NCI-H460 (cell line): ENCODE results near the gene RBMS1. TPM values are rescaled to one million over a fixed set of nuclear protein-coding genes. Genes with fewer than 3 reads are reported as not detected.
"Not testable (repeated sequence)": the region's sequence is repeated elsewhere in the genome, so short reads cannot be mapped to it uniquely, and the experiment has no call there.

Source experiments
- DNase-seq: peaks from one replicate; pipeline ENCODE4 v3.0.0-alpha.2; 2016; ENCODE audit warnings: low read depth; ENCODE audit errors: extremely low read depth
- total RNA-seq: library from RNA; depleted of rRNA; stranded (reverse); fragments of >200 nt; shearing (Covaris generic); gene quantifications from 2 replicates; pipeline ENCODE4 v1.2.3, GENCODE V29; 2014

The RBMS1 gene
- total RNA-seq, 1 experiment from 2014 or later: 45.9 TPM

DNA sequence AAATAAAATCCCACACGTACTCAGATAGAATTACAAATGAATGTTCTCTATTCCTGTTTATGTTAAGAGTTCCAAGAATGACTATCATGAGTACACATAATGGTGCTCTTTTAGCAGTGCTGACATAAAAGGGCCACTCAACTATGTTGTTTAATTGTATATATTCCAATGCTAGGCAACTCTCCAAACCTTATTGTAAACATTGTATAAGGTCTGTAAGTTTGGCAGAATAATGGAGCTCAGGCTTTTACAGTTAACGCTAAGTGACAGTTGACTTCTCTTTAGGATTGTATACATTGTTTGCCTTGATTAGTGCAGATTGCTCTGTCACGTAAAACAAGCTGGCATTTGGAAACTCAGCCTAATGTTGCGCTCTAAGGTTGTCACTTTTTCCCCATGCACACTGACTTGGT, 20.8 kb downstream of the RBMS1 start:
- DNase-seq: no peak

DNA sequence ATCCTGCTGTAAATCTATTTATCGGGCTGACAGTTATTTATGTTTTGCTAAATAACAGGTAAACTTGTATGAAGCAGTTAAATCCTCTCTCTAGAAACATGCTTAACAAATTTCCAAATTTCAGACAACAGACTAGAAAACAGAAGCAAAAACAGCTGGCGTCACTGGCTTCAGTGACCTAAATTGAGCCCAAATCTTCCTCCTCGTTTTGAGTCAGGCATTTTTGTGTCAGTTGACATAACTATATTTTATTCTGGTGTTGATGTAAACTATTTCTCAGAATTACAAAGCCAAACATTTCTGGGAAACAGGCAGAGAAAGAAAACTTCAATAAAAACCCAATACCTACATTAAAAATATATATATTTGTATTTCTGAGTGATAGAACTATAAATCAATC, 21.7 kb downstream of the RBMS1 start:
- DNase-seq: no peak

DNA sequence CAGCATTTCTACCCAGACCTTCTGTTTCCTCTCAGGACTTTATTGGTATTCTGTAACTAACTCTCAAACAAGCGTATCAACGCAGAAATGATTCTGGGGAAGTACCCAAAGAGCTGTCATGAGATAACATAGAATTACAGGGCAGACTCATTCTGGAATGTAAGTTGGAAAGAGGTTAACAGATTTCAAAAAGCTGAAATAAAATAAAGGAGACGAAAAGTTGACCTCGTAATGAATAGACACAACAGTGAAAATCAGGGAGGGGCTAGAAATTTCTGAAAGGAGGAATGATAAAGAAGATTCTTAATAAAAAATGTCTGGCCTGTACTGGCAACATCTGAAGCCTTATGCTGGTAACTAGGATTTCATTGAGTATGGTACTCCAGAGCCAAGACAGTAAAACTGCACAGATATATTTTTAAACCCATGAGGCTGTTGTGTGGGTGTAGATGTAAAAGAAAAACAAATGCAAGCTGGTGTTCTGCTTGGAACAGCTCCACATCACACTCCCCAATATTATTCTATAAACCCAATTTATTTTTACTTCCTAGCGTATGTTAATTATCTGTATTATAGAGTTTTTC, 23.9 kb downstream of the RBMS1 start:
- DNase-seq: no peak

DNA sequence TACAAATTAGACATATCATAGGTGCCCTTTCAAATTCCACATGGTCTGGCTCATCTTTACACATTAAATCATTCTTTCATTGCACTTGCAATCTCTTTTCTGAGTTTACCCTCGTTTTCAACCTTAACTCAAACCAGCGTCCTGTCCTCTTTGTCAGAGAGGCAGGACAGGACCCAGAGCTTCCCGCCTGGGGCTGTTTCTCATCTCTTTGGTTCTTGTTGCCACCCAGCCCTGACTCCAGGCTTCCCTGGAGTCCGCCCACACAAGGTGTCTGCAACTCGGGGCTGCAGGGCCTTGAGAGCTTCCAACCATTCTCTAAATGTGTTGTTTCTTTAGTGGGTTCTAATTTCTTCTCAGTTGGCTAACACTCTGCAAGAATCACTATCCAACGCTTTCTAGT, 24.4 kb downstream of the RBMS1 start:
- DNase-seq: no peak

DNA sequence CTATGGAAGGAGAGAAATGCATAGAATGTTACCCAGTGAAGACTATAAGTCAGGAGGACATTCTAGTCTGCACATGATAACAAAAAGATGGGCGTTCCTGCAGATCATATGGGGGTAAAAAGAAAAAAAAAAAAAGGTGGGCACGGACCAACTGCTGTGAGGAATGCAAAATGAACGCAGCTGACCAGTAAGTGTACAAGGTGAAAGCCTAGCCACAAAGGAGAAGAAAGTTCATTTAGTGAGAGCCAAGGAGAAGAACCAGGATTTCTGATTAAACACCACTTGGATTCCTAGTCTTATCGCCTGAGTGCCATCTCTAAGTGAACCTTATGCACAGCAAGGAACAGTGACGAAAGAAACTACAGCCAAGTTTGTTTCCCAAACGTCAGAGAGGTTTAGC, 26.5 kb downstream of the RBMS1 start:
- DNase-seq: no peak

DNA sequence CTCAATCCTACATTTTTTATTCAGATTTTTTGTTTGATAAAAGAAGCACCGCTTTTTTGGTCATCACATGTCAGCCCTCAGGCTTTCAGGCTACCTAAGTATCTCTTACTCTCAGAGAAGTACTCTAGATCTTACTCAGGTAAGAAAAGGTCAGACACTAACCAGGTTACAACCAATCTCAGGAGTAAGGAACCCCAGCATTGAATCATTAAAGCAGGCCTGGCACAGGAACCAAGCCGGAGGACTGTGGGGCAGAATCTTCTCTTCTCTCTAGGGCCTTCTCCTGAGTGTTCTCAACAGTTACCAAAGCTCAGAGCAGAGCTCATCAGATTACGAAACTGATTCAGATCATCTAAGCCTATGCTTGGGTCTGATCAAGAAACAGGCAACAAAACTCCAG, 28.2 kb downstream of the RBMS1 start:
- DNase-seq: no peak

DNA sequence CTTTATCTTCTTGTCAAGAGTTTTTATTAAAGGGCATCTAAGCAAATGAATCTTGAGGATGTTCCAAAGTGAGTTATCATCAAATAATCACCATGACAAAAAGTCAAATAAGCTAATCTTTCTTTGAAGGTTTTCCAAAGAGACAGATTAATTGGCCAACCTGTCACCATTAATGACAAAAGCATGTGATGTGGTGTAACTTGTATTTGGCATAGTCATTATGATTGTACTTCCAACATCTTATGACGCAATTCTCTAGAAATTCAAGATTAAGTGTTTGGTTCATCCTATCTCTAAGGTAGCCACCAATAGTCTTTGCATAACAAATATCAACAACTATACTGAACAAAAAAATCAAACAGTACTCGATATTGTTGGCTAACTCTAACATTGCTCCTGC, 28.6 kb downstream of the RBMS1 start:
- no peak for DNase-seq

DNA sequence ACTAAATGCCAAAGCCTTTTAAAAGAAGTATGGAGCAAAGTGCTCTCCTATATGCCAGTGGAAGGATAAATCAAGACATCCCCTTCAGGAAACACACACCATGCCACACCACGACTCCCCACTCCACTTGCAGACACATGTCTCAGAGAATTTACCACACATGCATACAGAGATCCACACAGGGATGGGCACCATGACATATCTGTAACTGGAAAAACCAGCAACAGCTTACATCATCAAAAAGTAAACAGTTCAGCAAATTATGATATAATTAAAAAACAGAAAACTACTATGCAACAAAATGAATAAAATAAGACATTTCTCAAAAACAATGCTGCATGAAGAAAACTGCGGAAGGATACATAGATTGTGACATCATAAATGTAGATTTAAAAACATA, 29.6 kb downstream of the RBMS1 start:
- DNase-seq: no peak

DNA sequence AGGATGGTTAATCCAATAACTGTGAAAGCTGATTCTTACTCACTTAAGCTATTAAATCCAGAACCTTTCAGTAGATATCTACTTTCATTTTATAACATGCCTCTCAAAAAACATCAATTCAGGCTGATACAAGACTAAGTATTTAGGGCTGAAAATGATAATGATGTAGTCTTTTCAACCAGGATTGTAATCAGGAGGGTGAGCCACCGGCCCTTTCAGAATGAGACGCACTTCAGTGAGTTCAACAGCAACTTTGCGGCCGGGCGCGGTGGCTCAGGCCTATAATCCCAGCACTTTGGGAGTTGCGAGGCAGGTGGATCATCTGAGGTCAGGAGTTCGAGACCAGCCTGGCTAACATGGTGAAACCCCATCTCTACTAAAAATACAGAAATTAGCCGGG, 30.4 kb downstream of the RBMS1 start:
- DNase-seq: no peak

DNA sequence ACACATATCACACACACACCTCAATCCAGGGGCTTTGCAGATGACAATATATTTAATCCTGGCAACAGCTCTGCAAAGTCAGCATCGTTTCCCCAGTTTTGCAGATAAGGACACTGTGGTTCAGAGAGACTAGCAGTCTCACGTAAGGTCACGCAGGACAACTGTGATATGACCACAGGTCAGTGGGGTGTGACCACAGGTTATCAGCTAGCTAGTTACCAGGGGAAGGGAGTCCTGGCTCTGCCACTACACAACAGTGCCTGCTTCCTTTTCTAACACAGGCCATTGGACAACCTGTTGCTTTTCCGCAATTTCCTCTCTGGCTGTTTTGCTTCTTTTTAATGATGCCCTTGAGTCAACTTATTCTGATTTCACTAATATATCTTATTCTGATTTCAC, 33.3 kb downstream of the RBMS1 start:
- DNase-seq: no peak

DNA sequence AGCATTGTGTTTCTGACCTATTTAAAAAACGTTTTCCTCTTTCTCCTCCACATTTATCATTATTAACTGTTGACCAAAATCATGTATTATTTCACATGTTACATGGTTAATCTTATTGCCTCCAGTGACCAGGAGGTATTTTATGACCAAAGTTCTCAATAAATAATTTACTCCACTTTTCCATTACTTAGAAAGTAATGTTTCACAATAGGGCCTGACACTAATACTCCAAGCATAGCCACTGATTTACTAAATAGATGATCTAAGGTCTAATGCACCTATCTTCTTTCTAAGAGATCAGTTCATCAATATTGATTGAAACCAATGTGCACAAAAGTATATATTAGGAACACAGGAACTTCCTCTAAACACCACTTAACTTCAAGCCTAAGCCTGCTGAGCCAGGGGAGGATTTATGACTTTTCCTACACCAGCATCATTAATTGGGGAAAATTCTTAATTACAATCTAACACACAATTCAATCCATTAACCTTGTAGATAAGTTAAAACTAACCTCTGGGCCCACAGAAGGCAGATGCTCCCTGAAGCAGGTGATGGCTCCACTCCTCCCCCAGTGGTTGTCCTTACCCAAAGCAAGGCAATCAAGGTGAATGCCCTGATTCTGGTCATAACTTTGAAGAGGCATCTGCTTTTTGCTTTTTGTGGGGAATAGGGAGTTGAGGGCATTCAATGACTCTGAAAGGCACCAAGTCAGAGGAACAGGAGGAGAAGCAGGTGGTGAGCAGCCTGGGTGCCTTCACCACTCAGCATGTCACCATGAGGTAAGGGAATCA, 33.9 kb downstream of the RBMS1 start:
- DNase-seq: no peak

DNA sequence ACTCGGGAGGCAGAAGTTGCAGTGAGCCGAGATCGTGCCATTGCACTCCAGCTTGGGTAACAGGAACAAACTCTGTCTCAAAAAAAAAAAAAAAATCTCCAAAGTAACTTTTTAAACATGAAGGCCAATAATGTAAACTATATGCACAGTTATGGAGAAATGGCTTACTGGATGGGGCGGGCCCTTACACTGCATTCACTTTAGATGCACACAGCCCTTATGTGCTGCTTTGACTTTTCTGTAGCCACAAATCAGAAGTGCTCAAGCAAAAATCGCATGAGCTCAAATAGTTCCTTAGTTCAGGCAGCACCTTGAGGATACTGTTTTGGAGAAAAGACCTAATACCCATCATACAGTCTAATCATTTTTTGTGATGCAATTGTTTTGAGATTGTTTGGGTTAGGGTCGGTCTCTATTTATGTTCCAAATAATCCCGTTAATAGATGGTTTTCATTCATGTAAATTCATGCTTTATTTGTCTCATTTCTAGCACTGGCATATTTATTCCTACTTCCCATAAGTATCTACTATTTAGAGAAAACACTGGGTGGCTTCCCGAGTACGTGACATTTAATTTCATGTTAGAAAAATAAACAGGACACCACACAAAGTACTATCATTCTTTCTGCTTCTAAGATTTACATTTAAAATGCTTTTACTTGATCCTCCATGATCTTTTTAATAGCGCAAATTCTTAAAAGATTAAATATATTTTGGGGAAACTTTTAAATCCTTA, 34.7 kb downstream of the RBMS1 start:
- DNase-seq: no peak

DNA sequence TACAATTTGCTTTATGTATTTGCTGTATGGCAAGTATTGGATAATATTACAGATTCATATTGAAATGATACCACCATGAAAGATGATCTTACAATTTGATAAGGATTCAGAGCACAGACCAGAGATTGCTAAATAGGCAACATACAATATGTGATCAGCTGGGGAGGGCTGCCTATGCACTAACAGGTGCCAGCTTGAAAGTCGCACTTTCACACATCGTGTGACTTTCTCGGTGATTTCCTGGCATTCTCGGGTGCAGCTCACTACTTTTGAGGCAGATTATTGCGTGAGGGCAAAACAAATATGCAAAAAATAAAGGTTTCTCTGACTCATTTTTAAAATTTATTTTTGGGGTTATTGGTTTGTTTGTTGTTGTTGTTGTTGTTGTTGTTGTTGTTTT, 36.0 kb downstream of the RBMS1 start:
- no peak for DNase-seq

DNA sequence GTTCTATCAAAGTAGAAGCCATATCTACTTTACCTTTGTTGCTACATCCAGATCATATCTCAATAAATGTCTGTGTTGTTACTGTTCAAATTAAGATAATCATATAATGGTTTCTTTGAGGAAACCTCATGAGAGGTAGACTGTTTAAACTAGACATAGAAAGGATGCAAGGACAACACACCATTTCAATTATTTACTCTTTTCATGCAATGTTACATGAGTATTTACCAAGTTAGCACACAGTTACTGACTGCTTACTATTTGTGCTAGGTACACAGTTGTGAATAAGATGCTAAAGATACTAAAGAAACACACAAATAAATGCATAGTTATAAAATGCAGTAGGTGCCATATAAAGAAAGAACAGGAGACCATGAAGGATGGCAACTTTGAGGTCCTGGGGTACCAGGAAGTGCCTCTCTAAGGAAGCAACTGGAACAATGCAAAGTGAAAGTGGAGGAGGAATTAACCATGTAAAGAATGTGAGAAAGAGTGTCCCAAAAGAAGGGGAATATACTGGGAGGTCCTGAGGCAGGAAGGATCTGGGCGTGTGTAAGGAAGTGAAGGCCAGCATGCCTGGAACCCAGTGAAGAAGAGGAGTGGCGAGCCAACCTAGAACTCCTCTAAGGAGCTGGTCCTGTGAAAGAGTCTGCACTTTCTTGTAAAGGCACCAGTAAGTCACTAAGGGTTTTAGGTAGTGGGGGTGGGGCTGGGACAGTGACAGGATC, 39.4 kb downstream of the RBMS1 start:
- DNase-seq: no peak

DNA sequence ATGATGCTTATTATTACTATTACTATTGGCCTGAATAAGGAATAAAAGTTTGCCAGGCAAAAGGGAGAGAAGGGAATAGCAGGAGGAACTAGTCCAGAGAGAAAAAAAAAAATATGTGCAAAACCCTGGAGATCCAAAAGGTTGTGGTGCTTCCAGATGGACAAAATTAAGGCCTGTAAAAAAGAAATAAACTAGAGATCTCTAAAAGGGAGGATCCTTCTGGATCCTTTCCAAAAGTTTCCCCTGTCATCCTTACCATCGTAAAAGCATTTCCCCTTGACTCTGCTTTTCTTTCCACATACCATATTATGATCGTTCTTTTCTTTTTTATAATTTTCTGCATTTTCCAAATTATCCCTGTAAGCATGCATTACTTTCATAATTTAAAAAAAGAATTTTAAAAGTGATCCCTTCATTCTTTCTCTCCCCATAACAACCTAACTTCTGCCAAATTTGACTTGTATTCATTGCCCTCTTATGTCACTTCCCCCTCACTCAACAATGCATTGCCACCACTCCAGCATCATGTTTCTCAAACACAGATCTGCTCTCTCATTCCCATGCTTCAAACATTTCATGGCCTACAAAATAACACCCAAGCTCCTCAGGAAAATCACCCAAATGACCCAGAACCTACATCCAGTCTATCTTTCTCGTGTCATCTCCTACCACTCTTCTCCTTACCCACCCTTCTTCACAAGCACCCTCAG, 40.3 kb downstream of the RBMS1 start:
- DNase-seq: no peak

DNA sequence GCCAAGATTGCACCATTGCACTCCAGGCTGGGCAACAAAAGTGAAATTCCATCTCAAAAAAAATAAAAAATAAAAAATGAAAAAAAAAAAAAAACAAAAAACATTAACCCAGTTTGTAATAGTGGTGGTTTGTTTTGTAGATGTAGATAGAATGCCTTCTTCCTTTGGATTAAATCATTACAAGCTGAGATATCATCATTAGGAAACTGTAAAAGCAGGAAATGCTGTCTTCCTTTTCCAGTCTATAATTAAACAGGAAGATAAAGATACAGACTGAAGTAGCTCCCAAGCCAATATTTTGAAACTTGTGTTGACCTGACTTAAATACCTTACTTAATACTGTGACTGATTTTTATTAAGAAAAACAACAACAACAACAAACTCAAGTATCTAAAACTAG, 43.1 kb downstream of the RBMS1 start:
- no peak for DNase-seq

DNA sequence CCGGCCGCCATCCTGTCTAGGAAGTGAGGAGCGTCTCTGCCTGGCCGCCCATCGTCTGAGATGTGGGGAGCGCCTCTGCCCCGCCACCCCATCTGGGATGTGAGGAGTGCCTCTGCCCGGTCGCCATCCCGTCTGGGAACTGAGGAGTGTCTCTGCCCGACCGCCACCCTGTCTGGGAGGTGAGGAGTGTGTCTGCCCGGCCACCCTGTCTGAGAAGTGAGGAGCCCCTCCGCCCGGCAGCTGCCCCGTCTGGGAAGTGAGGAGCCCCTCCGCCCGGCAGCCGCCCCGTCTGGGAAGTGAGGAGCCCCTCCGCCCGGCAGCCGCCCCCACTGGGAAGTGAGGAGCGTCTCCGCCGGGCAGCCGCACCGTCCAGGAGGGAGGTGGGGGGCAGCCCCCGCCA, 44.8 kb downstream of the RBMS1 start:
- DNase-seq: not testable (repeated sequence)

DNA sequence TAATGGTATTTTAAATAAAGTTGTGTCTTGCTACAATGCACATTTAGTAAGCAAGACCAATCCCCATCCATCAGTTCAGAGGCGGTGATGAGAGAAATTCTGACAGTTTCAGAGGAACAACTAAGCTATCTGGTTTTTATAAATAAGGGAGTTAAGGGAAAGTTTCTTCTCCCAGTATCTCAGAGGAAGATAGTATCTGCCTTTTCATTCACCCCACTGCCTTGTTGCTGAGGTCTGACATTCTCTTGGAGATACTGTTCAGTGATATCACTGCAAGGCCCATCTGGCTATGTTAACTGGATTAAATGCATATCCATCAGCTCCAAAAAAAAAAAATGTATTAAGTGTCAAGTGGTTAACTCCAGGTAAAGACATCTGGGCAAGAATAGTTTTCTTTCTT, 47.9 kb downstream of the RBMS1 start:
- no peak for DNase-seq

DNA sequence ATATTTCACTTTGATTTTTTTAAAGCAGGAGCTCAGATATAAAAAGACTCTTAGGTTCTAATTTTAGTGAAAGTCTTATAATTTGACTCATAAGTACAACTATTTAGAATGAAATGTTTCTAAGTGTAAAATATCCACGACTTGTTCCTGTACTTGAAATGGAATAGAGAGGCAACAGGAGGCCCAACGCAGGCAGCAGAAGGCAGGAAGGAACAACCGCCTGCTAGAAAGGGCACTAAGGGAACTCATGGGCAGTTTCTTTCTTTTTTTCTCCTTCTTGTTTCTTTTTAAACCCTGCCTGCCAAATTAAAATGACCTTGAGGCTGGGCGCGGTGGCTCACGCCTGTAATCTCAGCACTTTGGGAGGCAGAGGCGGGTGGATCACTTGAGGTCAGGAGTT, 51.0 kb downstream of the RBMS1 start:
- no peak for DNase-seq

DNA sequence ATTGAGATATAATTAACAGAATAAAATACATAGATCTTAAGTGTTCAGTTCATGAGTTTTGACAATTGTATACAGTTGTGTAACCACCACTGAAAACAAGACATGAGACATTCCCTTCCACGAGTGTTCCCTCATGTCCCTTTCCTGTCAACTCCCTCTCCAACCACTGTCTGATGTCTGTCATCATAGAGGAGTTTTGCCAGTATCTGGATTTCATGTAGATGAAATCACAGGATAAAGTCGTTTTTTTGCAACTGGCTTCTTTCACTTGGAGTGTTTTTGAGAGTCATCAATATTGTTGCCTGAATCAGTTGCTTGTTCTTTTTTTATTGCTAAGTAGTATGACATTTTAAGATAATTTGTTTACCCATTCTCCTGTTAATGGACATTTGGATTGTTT, 52.7 kb downstream of the RBMS1 start:
- no peak for DNase-seq

DNA sequence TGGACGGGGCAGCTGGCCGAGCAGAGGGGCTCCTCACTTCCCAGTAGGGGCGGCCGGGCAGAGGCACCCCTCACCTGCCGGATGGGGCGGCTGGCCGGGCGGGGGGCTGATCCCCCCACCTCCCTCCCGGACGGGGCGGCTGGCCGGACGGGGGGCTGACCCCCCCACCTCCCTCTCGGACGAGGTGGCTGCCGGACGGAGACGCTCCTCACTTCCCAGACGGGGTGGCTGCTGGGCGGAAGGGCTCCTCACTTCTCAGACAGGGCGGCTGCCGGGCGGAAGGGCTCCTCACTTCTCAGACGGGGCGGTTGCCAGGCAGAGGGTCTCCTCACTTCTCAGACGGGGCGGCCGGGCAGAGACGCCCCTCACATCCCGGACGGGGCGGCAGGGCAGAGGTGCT, 54.6 kb downstream of the RBMS1 start:
- not testable (repeated sequence) for DNase-seq
